Keratinocyte (primary cell): ENCODE measurements around the gene CACNA1C.

Source experiments
- CTCF ChIP-seq, 3 experiments: IDR thresholded peaks in 1 of 3; conservative IDR thresholded peaks in 1 of 3; optimal IDR thresholded peaks in 1 of 3; 2 replicates in 2 of 3; 3 replicates in 1 of 3; pipeline versions ENCODE3 to v1.5.1; 2011; ENCODE audit warnings: low read length in 3 of 3, mild to moderate bottlenecking in 3 of 3, moderate library complexity in 2 of 3, control low read depth in 1 of 3, inconsistent platforms in 1 of 3; ENCODE audit not compliant: insufficient read depth in 2 of 3; ENCODE audit errors: extremely low read depth in 1 of 3
- EZH2 ChIP-seq: IDR thresholded peaks from one replicate; pipeline ENCODE4 v1.6.1; 2012; ENCODE audit warnings: inconsistent platforms, mild to moderate bottlenecking, low read length, moderate library complexity

- no peak for TF ChIP-seq CTCF (optimal IDR thresholded peaks at IDR 0.05 in 1 of 3, IDR thresholded peaks at IDR 0.05 in 1 of 3, conservative IDR thresholded peaks at IDR 0.05 in 1 of 3; ENCODE audit: extremely low read depth in 1 of 3, insufficient read depth in 2 of 3, low read length in 3 of 3)
- no peak for TF ChIP-seq EZH2
Observed at GRCh38 chr12:2262449-2262848, 209.7 kb downstream of the CACNA1C start.
